AG04449 (cell line): ENCODE measurements around the gene RTF2.

Experiments used
- CTCF ChIA-PET: fragments of 350-600 bp; formaldehyde crosslinking; extraction: SDS; loops from one replicate; lab custom pipeline; 2021; ENCODE audit warnings: antibody characterized with exemption; lab: Yijun Ruan, JAX
- POLR2A ChIA-PET: fragments of 400-600, 350-600 bp; formaldehyde crosslinking; extraction: SDS; loops from one replicate; lab custom pipeline; 2020; ENCODE audit warnings: antibody characterized with exemption, inconsistent platforms; lab: Yijun Ruan, JAX
- DNase-seq: peaks from one replicate; pipeline ENCODE4 v3.0.0-alpha.2; 2010; ENCODE audit warnings: low read depth, low spot score
- H3K4me3 ChIP-seq: 2 replicates; pipeline ENCODE4 v1.5.1; 2011; ENCODE audit warnings: low read depth, mild to moderate bottlenecking, control low read depth, low read length
- TF ChIP-seq, protein P1 (sequence below): IDR thresholded peaks from one replicate; pipeline ENCODE4 v1.5.1; 2011; ENCODE audit warnings: mild to moderate bottlenecking, moderate library complexity, low read length, control low read depth, inconsistent platforms; ENCODE audit not compliant: insufficient read depth; ENCODE audit errors: missing control alignments

Gene RTF2

DNA sequence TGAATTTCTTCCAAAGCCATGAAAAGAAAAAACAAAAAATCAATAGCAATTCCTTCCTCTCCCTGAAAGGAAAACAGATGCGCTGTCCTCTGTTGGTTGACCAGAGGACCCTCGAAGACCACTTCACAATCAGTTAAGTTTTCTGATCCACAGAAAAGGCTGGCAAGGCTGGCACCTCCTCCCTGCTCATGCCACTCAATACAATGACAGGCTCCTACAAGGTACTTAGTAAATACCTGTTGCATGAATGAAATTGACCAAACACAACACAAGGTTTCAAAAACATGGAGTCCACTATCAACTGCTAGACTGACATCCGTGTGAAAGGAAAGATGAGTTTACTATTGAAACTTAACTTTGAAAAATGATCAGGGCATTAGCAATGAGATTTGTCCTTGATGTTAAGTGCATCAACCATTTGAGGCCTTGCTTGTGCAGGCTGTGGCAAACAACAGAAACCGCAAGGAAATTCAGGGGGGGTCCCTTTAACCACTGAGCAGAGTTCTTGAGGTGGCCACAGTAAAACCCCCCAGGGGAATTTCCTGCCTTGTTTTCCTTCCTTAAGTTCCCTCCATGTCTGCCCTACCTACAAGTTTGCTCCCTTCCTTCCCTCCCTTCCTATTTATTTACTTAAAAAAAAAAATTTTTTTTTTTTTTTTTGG is 27.9 kb upstream of the RTF2 start:
- CTCF ChIA-PET: interaction anchor here (0.9 to 1.2 kb wide), 3 partner anchors 12 to 34 kb away, joined by 3 read pairs; no protein-coding TSS in a partner anchor
- DNase-seq: no peak

DNA sequence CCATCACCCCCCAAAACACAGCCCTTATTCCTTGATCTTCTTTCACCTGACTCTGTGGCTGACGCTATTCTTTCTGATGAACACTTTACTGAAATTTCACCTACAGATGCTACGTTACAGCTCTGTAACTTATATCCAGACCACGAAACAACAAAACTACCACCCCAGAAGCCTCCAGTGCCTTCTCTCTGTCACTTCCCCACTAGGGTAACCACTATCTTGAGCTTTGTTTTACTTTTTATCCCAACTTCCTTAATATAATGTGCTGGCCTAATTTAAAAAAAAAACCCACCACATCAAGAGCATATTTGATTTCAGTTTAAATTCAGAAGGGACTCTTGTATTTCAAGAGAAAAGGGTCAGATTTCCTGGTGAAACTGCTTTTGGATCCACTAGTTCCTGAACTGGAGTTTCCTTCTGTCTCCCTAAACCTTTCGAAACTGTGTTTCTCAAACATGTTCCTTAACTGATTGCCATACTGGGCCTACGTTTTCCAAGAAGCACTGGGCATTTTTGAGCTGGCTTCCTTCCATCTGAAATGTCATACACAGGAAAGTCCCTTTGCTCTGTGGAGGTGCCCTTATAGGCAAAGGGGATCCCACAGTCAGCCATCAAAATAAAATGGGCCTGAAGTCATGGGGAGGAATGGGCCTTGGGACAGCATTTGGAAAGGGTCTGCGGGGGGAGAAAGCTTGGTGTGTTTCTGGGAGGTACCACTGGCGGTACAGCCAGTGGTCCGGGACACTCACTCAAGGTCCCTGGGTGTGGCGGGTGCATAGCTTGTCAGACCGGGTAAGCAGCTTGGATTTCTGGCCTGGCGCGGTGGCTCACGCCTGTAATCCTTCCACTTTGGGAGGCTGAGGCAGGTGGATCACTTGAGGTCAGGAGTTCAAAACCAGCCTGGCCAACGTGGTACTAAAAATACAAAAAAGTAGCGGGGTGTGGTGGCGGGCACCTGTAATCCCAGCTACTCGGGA is 25.8 kb upstream of the RTF2 start:
- no peak overlapping the region for H3K4me3 ChIP-seq
- DNase-seq: no peak
- TF ChIP-seq, protein P1, sequence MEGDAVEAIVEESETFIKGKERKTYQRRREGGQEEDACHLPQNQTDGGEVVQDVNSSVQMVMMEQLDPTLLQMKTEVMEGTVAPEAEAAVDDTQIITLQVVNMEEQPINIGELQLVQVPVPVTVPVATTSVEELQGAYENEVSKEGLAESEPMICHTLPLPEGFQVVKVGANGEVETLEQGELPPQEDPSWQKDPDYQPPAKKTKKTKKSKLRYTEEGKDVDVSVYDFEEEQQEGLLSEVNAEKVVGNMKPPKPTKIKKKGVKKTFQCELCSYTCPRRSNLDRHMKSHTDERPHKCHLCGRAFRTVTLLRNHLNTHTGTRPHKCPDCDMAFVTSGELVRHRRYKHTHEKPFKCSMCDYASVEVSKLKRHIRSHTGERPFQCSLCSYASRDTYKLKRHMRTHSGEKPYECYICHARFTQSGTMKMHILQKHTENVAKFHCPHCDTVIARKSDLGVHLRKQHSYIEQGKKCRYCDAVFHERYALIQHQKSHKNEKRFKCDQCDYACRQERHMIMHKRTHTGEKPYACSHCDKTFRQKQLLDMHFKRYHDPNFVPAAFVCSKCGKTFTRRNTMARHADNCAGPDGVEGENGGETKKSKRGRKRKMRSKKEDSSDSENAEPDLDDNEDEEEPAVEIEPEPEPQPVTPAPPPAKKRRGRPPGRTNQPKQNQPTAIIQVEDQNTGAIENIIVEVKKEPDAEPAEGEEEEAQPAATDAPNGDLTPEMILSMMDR: no peak
- ChIA-PET POLR2A (no interaction called here), CTCF (interaction anchor here (1.0 to 1.6 kb wide), 5 partner anchors 13 to 44 kb away, joined by 3 to 6 read pairs (median 3); no protein-coding TSS in a partner anchor)

More for the DNA sequence above, 27.9 kb upstream of the RTF2 start:
- TF ChIP-seq, protein P1: no peak
- POLR2A ChIA-PET: interaction anchor here (0.5 to 2.3 kb wide), 12 partner anchors 10 to 67 kb away, joined by 3 to 15 read pairs (median 4); partner anchors contain the start of genes AURKA, CASS4, CSTF1 and RTF2
- no peak overlapping the region for H3K4me3 ChIP-seq

DNA sequence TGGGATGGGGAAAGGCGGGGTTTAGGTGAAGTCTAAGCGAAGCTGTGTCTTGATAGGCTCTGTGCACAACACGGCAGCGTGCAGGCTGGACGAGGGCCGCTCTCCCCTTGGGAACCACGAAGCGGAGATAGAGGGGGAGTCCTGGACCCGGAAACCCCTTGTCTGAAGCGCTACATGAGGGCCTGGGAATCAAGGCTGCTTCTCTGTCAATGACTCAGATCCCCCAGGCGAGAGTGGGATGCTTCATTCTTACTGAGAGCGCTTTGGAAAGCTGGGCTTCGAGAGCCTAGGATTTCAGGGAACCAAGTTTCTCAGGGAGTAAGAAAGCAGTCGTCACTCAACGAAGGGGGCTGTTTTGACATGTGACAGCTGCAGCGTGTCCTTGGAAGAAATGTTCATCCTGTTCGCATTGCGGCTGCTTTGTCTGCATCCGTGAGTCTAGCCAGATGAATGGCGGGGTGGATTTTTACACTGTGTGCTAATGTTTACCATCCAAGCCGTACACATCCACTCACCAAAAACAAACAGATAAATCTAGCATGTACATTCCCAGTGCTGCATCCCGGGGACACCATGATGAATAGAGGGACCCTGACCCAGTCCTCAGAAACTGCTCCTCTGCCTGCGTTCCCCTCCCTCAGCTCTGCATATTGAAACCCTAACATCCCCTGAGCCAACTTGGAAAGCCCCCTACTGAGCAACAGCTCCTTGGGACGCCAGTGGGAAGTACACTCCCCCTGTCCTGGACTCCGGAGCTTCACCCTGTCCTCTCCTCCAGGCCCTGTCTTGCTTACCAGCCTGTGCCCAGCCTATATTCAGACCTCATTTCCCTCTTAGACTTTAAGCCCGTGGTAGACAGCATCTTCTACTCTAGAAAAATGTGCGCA is 24.5 kb upstream of the RTF2 start:
- ChIA-PET POLR2A (no interaction called here), CTCF (interaction anchor here (1.0 to 1.4 kb wide), 4 partner anchors 12 to 45 kb away, joined by 3 to 4 read pairs (median 3); no protein-coding TSS in a partner anchor)
- DNase-seq: no peak
- no peak overlapping the region for H3K4me3 ChIP-seq
- TF ChIP-seq, protein P1: no peak

DNA sequence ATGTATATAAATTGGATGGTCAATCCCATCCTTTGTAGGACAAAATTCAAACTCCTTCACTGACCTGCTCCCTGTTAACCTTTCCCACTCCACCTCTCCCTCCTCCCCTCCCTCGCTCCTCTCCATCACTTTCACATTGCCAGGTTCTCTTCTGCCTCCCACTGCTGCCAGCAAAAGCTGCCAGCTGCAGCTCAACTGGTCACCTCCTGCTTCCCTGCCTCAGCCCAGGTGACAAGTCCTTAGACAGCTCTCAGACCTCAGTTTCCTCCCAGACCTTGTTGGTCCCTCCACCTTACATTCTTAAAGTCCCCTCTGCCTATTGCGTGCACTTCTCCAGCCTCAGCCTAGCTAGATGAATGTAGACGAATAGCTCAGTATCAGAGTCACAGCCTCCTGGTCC is 23.3 kb upstream of the RTF2 start:
- ChIA-PET POLR2A (no interaction called here), CTCF (interaction anchor here (1.3 kb wide), 1 partner anchor 44 kb away, joined by 3 read pairs; no protein-coding TSS in a partner anchor)
- TF ChIP-seq, protein P1: no peak

DNA sequence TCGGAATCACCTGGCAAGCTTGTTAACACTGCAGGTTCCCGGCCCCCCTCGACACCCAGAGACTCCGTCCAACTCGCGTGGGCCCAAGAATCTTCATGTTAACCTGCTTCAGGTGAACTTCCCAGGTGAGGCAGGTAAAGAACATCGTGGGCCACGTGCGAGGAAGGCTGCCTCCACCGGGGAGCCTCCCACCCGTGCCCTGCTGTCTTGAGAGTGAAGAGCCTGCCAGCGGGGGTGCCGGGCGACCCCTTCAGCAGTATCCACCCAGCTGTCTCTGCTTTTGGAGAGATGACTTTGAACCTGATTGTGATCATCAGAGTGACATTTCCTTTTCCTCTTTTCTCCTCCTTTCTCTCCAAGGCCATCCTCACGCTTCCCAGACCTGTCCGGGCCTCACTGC is 22.9 kb upstream of the RTF2 start:
- no peak for DNase-seq
- ChIA-PET CTCF (no interaction called here), POLR2A (no interaction called here)

More for the DNA sequence above, 23.3 kb upstream of the RTF2 start:
- DNase-seq: no peak
- H3K4me3 ChIP-seq: no peak overlapping the region

More for the DNA sequence above, 22.9 kb upstream of the RTF2 start:
- TF ChIP-seq, protein P1: no peak
- no peak overlapping the region for H3K4me3 ChIP-seq
